Nephron progenitor cell (in vitro differentiated cells): ENCODE data around the gene SYNGR4.

Source experiments
- DNase-seq: peaks from one replicate; pipeline ENCODE4 v3.0.0; 2021
- H3K27ac Mint-ChIP-seq: 2 replicates; pipeline ENCODE4 v1.8.0; 2021; ENCODE audit warnings: mild to moderate bottlenecking, moderate library complexity, mixed read lengths
- H3K27me3 Mint-ChIP-seq: 2 replicates; pipeline ENCODE4 v1.8.0; 2021; ENCODE audit warnings: mild to moderate bottlenecking, low read depth, mixed read lengths; ENCODE audit not compliant: poor library complexity
- H3K36me3 Mint-ChIP-seq: 2 replicates; pipeline ENCODE4 v1.8.0; 2021; ENCODE audit warnings: low read depth, mixed read lengths
- H3K4me1 Mint-ChIP-seq: 2 replicates; pipeline ENCODE4 v1.8.0; 2021; ENCODE audit warnings: mixed read lengths
- H3K4me3 Mint-ChIP-seq: 2 replicates; pipeline ENCODE4 v1.8.0; 2021; ENCODE audit warnings: mild to moderate bottlenecking, moderate library complexity, mixed read lengths
- H3K9me3 Mint-ChIP-seq: 2 replicates; pipeline ENCODE4 v1.8.0; 2021; ENCODE audit warnings: mild to moderate bottlenecking, moderate library complexity, mixed read lengths
- TF ChIP-seq, protein P1 (sequence below): fragments of 200-600 bp; sonication (generic); IDR thresholded peaks from 2 replicates; pipeline ENCODE4 v1.5.0; 2021; ENCODE audit warnings: antibody characterized with exemption

SYNGR4 gene

GRCh38 chr19:48355365-48355954, 8.7 kb upstream of the SYNGR4 start:
- H3K27ac Mint-ChIP-seq: peak overlapping the region; percentile 83
- peaks cover 27% of the 10 kb centered on the region for H3K4me1 Mint-ChIP-seq
- no peak for DNase-seq
- no peak overlapping the region for H3K4me3 Mint-ChIP-seq
- TF ChIP-seq, protein P1, sequence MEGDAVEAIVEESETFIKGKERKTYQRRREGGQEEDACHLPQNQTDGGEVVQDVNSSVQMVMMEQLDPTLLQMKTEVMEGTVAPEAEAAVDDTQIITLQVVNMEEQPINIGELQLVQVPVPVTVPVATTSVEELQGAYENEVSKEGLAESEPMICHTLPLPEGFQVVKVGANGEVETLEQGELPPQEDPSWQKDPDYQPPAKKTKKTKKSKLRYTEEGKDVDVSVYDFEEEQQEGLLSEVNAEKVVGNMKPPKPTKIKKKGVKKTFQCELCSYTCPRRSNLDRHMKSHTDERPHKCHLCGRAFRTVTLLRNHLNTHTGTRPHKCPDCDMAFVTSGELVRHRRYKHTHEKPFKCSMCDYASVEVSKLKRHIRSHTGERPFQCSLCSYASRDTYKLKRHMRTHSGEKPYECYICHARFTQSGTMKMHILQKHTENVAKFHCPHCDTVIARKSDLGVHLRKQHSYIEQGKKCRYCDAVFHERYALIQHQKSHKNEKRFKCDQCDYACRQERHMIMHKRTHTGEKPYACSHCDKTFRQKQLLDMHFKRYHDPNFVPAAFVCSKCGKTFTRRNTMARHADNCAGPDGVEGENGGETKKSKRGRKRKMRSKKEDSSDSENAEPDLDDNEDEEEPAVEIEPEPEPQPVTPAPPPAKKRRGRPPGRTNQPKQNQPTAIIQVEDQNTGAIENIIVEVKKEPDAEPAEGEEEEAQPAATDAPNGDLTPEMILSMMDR: no peak
- peaks cover 9% of the 10 kb centered on the region for H3K36me3 Mint-ChIP-seq
- H3K9me3 Mint-ChIP-seq: no peaks in the 10 kb centered on the region
- peaks cover 2% of the 10 kb centered on the region for H3K27me3 Mint-ChIP-seq

DNA sequence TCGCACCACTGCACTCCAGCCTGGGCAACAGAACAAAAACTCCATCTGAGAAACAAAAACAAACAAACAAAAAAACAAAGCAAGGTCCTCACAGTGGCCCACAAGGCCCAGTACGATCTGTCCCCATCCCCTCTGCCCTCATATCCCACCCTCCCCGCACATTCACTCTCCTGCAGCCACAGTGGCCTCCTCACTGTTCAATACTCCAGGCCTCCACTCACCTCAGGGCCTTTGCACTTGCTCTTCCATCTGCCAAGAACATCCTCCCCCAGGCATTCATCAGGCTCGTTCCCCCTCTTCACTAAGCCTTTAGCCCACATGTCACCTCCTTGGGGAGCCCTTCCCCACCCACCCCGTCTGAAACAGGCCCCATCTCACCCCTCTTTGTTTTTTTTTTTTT, 5.0 kb upstream of the SYNGR4 start:
- TF ChIP-seq, protein P1: no peak
- peaks cover 17% of the 10 kb centered on the region for H3K4me1 Mint-ChIP-seq
- no peaks in the 10 kb centered on the region for H3K27me3 Mint-ChIP-seq
- no peak for DNase-seq
- H3K27ac Mint-ChIP-seq: no peak overlapping the region
- H3K36me3 Mint-ChIP-seq: peaks cover 9% of the 10 kb centered on the region
- no peaks in the 10 kb centered on the region for H3K9me3 Mint-ChIP-seq
- H3K4me3 Mint-ChIP-seq: no peak overlapping the region

DNA sequence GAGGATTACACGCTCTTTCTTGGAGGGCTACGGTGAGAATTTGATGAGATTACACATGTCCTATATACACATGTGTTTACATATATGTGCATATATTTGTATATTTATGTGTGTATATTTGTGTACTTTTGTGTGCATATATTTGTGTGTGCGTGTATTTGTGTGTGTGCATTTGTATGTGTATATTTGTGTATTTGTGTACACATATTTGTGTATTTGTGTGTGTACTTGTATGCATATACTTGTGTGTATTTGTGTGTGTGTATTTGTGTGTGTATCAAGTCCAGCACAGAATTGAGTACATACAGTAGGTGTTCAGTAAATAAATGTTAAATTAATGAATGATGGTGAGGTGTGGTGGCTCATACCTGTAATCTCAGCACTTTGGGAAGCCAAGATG, 2.3 kb upstream of the SYNGR4 start:
- Mint-ChIP-seq H3K27ac (no peak overlapping the region), H3K4me1 (peaks cover 5% of the 10 kb centered on the region), H3K36me3 (peaks cover 9% of the 10 kb centered on the region), H3K4me3 (no peak overlapping the region), H3K9me3 (no peaks in the 10 kb centered on the region), H3K27me3 (no peaks in the 10 kb centered on the region)
- DNase-seq: no peak
- TF ChIP-seq, protein P1: no peak

- peak; percentile 95 for DNase-seq
- TF ChIP-seq, protein P1: no peak
- Mint-ChIP-seq H3K27ac (peak overlapping the region; percentile 68), H3K9me3 (no peaks in the 10 kb centered on the region), H3K27me3 (peaks cover 4% of the 10 kb centered on the region), H3K4me1 (peaks cover 6% of the 10 kb centered on the region), H3K4me3 (peak overlapping the region; percentile 83), H3K36me3 (peaks cover 9% of the 10 kb centered on the region)
Observed at GRCh38 chr19:48362716-48363499, 1.3 kb upstream of the SYNGR4 start.

GRCh38 chr19:48363500-48363809, 712 bp upstream of the SYNGR4 start:
- TF ChIP-seq, protein P1: no peak
- H3K27me3 Mint-ChIP-seq: peaks cover 7% of the 10 kb centered on the region
- peak; percentile 45 for DNase-seq

More at GRCh38 chr19:48363500-48363809, 712 bp upstream of the SYNGR4 start:
- Mint-ChIP-seq H3K36me3 (peaks cover 7% of the 10 kb centered on the region), H3K4me1 (peaks cover 10% of the 10 kb centered on the region), H3K4me3 (peak overlapping the region; percentile 83), H3K27ac (peak overlapping the region; percentile 68), H3K9me3 (no peaks in the 10 kb centered on the region)
